Measurements from ENCODE around the gene ZNF326. TPM values are rescaled to one million over a fixed set of nuclear protein-coding genes. Genes with fewer than 3 reads are reported as not detected.
"Not testable (repeated sequence)": the region's sequence is repeated elsewhere in the genome, so short reads cannot be mapped to it uniquely, and the experiment has no call there.

ZNF326 gene
- total RNA-seq, 4 donors from 2014 or later: 11.1 to 19.1 (median 14.5) TPM

DNA sequence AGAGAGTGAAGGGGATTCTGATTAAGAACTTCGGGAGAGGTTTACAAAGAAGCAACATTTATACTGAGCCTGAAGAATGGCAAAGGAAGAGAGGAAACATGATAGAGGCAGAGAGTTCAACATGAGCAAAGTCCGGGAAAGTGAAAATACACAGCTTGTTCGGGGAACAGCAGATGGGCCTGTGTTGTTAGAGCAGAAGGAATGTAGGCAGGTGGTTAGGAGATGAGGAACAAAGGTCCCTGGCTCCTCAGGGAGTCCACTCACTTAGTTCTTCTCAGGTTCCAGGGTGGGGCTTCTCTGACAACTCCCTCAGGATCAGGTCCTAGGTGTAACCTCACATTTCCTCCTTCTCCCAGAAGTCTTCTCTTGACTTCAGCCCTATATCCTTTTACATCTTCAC lies 5.1 kb upstream of the ZNF326 start:
- TF ChIP-seq, protein P1, sequence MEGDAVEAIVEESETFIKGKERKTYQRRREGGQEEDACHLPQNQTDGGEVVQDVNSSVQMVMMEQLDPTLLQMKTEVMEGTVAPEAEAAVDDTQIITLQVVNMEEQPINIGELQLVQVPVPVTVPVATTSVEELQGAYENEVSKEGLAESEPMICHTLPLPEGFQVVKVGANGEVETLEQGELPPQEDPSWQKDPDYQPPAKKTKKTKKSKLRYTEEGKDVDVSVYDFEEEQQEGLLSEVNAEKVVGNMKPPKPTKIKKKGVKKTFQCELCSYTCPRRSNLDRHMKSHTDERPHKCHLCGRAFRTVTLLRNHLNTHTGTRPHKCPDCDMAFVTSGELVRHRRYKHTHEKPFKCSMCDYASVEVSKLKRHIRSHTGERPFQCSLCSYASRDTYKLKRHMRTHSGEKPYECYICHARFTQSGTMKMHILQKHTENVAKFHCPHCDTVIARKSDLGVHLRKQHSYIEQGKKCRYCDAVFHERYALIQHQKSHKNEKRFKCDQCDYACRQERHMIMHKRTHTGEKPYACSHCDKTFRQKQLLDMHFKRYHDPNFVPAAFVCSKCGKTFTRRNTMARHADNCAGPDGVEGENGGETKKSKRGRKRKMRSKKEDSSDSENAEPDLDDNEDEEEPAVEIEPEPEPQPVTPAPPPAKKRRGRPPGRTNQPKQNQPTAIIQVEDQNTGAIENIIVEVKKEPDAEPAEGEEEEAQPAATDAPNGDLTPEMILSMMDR (IDR thresholded peaks at IDR 0.05): no peak
- ATAC-seq (ENCODE audit: low FRiP score) (no peak), DNase-seq (ENCODE audit: low spot score) (no peak)

DNA sequence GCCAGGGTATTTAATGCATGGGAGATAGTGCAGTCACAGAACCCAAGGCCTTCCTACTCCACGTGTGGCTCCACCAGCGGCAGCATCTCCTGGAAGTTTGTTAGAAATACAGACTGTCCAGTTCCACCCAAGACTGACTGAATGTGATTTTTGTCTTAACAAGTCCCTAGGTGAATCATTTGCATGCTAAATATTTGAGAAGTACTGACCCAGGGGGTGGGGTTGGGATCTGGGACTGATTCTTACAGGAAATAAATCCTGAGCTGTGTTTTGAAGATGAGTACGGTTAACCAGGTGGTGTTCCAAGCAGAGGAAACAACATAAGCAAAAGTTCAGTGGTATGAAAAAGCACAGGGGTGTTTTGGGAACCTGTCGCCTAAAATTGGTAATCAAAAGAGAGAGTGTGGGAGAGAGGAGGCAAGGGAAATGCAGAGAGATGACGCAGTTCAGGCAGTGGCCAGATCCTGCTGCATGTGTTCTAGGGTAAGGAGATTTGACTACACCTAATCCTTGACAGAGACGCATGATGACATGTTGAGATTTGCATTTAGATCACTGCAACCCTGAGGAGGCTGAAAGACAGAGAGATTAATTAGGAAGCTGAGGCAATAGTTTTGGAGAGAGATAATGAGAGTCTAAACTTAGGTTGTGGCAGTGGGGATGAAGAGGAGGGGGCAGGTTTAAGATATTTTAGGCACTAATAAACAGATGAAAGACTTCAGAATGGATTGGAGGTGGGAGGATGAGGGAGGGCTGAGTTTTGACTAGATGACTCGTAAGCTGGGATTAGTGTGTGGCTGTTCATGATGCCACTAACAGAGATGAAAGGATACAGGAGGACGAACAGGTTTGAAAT lies 3.7 kb upstream of the ZNF326 start:
- DNase-seq (ENCODE audit: low spot score): no peak
- ATAC-seq (ENCODE audit: low FRiP score): no peak
- TF ChIP-seq, protein P1 (IDR thresholded peaks at IDR 0.05): no peak

- DNase-seq (ENCODE audit: low spot score) (no peak), ATAC-seq (ENCODE audit: low FRiP score) (no peak)
- TF ChIP-seq, protein P1 (IDR thresholded peaks at IDR 0.05): no peak
These were observed 1.4 kb upstream of the ZNF326 start for GRCh38 chr1:89993541-89993940.

DNA sequence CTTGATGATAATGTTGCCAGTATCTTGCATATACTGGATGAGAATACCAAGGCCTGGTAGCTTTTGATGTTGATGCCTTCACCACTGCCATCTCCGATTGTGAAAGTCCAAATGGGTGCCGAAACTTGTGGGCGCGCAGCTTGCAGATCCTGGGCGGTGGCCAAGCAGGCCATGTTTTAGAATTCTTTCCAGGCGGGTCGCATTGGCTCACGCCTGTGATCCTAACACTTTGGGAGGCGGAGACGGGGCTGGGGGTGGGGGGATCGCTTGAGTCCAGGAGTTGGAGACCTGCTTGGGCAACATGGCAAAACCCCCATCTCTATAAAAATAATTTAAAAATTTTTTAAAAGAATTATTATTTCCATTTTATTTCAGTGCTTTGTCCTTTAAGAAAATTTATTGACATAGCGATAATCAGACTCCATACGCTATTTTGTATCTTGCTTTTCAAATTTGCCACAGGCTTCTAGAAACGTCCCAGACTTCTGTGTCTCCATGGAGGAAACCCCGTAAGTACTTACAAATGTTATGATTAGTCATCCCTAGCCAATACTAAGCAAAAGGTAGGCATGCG lies 592 bp upstream of the ZNF326 start:
- ATAC-seq (ENCODE audit: low FRiP score) (no peak), DNase-seq (ENCODE audit: low spot score) (no peak)
- TF ChIP-seq, protein P1 (IDR thresholded peaks at IDR 0.05): no peak

DNA sequence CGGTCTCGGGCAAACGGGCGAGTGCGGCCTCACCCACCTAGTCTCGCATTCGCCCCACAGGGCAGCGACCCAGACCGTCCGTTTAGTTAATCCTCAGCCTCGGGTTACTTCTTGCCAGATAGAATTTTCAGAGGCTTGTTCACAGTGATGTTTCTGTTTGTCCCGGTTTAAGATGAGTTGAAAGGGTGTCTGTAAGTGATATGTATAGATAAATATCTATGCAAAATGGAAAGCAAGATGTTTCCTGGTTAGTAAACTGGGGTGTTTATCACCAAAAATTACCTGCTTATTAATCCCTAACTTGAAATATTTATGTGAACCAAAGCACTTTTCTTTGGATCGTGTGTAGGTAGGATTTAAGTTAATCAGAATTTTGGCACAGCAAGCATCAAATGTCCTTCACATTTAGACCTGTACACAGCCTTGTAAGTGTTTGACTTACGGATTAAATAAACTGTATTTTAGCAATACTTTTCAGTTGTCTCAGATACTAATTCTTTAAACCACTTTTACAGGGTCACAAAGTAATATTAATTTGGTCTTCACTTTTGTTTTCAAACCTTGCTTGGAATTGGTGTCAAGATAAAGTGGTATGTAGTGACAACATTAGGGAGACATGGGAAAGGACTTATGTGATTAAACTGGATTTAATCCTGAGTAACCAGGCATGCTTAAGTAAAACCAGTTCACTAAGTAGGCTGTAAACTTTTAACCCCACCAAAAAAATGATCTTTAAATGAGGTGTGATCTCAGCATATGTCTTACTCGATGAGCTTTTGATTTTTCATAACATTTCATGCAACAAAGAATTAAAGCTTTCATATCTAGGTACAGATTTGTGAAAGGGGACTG lies 914 bp downstream of the ZNF326 start:
- no peak for DNase-seq (ENCODE audit: low spot score)
- ATAC-seq (ENCODE audit: low FRiP score): no peak

DNA sequence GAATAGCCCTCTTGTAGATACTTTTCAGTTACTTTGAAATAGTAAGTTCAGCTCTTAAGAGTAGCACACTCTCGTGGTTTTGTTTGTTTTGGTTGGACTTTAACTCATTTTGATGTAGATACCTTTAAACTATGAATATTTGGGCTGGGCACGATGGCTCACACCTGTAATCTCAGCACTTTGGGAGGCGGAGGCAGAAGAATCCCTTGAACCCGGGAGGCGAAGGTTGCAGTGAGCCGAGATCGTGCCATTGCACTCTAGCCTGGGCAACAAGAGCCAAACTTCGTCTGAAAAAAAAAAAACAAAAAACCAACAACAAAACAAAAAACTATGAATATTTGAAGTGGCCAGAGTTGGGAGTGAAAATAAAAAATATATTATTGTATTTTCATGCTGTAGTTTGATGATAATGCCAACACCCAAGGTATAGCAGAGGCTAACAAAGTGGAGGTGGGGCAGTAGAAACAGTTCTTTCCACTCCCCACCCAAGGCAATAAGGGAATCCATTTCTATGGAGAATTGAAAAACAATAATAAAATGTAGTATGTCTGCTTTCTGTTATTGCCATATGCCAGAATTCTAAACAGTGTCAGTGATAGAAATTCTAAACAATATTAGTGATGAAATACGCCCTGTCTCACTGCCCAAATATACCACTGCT lies 1.7 kb downstream of the ZNF326 start:
- ATAC-seq (ENCODE audit: low FRiP score) (no peak), DNase-seq (ENCODE audit: low spot score) (no peak)
- TF ChIP-seq, protein P1 (IDR thresholded peaks at IDR 0.05): no peak

More for the DNA sequence above, 914 bp downstream of the ZNF326 start:
- TF ChIP-seq, protein P1 (IDR thresholded peaks at IDR 0.05): no peak

DNA sequence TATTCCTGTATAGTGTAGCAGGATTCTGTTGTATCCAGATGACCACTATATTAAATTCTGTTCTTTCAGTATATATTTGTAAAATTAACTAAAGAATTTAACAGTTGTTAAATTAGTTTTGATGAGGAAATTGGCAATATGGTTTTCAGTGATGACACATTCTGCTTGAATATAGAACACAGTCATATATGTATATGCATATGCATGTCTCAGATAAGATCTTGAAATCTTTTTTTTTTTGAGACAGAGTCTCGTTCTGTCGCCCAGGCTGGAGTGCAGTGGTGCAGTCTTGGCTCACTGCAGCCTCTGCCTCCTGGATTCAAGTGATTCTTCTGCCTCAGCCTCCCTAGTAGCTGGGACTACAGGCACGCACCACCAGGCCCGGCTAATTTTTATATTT lies 2.2 kb downstream of the ZNF326 start:
- not testable (repeated sequence) for DNase-seq (ENCODE audit: low spot score); ATAC-seq (ENCODE audit: low FRiP score)

Data from omental fat pad (tissue), 4 donors.